AG04450 (cell line): Measurements from ENCODE around the gene DHRS12. TPM values are rescaled to one million over a fixed set of nuclear protein-coding genes. Genes with fewer than 3 reads are reported as not detected.

Source experiments
- CTCF ChIA-PET: fragments of 300-600, 350-600 bp; formaldehyde crosslinking; extraction: SDS; loops from one replicate; lab custom pipeline; 2022; ENCODE audit warnings: antibody characterized with exemption, inconsistent platforms; lab: Charles Lee
- POLR2A ChIA-PET: fragments of 350-600 bp; formaldehyde crosslinking; extraction: SDS; loops from one replicate; lab custom pipeline; 2021; ENCODE audit warnings: antibody characterized with exemption, inconsistent platforms; lab: Yijun Ruan, JAX
- DNase-seq: peaks from one replicate; pipeline ENCODE4 v3.0.0-alpha.2; 2011; ENCODE audit warnings: low read depth, low spot score
- H3K27ac ChIP-seq: one replicate; pipeline ENCODE4 v1.5.1; 2012; ENCODE audit warnings: low read depth, low read length, control low read depth
- H3K27me3 ChIP-seq: one replicate; pipeline ENCODE4 v1.6.0; 2012; ENCODE audit warnings: low read length; ENCODE audit not compliant: control insufficient read depth, insufficient read depth
- H3K4me3 ChIP-seq: 2 replicates; pipeline ENCODE4 v1.5.1; 2011; ENCODE audit warnings: mild to moderate bottlenecking, low read depth, low read length, control low read depth
- H3K9me3 ChIP-seq: 2 replicates; pipeline ENCODE4 v1.5.1; 2012; ENCODE audit warnings: low read length; ENCODE audit not compliant: control insufficient read depth, insufficient read depth
- polyA plus RNA-seq: library from polyadenylated mRNA; depleted of rRNA; stranded (reverse); fragments of >200 nt; gene quantifications from 2 replicates; pipeline ENCODE4 v1.2.3, GENCODE V29; 2011
- TF ChIP-seq, protein P1 (sequence below): IDR thresholded peaks from 2 replicates; pipeline ENCODE4 v1.5.1; 2011; ENCODE audit warnings: low read depth, low read length, control low read depth, inconsistent platforms

DHRS12 gene
- polyA plus RNA-seq, 1 experiment = 3.7 TPM

DNA sequence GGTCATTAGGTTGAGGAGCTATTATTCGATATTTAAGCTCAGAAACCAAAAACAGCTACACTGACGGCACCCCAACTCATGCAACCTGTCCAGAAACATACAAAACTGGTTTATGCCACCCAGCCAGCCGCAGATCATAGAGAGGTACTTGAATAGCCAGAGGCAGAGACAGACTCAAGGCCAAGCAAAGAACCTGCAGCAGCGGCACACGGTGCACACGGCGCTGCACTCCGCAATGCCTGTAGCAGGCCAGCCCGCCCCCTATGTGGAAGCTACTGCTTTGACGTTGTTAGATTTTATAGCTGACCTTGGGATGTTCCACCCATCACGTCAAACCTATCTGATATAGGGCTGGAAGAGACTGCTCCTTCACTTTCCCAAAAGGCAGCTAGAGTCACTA, 11.9 kb upstream of the DHRS12 start:
- ChIA-PET POLR2A (no interaction called here), CTCF (interaction anchor here (0.6 to 4.1 kb wide), 40 partner anchors 8 to 460 kb away, joined by 3 to 61 read pairs (median 4); partner anchors contain the start of gene NEK5)
- H3K27me3 ChIP-seq = peaks cover 55% of the 10 kb centered on the region

DNA sequence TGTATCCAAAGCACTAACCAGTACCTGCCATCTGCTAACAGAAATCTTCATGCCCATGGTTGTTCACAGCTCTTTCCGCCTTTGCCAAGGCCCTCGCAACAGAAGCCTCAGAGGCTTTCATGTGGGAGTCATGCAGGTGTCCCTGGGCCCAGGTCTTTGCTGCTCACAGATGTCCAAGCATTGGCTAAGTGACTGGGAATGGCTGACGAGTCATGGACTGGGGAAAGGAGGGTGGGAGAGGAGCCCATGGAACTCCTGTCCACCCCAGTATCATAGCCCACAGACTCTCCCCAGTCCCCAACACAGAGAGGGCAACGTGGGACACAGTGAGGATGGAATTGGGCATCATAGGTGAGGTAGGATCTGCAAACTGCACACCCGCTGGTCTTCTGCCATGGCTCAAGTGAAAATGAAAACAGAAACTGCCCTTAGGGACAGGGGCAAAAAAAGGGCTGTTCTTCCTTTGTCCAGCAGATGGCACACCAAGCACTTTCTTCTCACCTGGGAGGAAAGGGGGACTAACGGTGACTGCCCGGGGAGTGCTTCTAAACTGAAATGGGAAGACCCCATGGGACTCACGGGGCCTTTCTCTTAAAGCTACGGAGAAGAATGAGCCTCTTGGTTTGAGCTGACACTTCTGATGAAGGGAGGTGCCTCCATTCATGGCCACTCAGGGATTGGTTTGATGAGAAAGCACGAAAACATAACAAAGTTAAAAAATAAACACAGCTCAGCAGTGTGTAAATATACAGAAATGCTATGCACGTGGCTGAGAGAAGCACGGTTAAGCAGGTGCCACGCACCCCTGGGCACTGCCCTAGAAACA, 11.1 kb upstream of the DHRS12 start:
- Histone ChIP-seq H3K27me3 (peaks cover 49% of the 10 kb centered on the region), H3K4me3 (peak overlapping the region; percentile 45), H3K27ac (no peak overlapping the region), H3K9me3 (no peaks in the 10 kb centered on the region)
- DNase-seq = no peak
- TF ChIP-seq, protein P1, sequence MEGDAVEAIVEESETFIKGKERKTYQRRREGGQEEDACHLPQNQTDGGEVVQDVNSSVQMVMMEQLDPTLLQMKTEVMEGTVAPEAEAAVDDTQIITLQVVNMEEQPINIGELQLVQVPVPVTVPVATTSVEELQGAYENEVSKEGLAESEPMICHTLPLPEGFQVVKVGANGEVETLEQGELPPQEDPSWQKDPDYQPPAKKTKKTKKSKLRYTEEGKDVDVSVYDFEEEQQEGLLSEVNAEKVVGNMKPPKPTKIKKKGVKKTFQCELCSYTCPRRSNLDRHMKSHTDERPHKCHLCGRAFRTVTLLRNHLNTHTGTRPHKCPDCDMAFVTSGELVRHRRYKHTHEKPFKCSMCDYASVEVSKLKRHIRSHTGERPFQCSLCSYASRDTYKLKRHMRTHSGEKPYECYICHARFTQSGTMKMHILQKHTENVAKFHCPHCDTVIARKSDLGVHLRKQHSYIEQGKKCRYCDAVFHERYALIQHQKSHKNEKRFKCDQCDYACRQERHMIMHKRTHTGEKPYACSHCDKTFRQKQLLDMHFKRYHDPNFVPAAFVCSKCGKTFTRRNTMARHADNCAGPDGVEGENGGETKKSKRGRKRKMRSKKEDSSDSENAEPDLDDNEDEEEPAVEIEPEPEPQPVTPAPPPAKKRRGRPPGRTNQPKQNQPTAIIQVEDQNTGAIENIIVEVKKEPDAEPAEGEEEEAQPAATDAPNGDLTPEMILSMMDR = peak; percentile 83
- CTCF ChIA-PET = interaction anchor here (0.6 to 4.1 kb wide), 48 partner anchors 9 to 461 kb away, joined by 3 to 61 read pairs (median 3); partner anchors contain the start of gene NEK5
- POLR2A ChIA-PET = no interaction called here

More for the DNA sequence above, 11.9 kb upstream of the DHRS12 start:
- no peak overlapping the region for H3K27ac ChIP-seq
- no peak overlapping the region for H3K4me3 ChIP-seq
- TF ChIP-seq, protein P1 = no peak
- no peak for DNase-seq
- no peaks in the 10 kb centered on the region for H3K9me3 ChIP-seq

DNA sequence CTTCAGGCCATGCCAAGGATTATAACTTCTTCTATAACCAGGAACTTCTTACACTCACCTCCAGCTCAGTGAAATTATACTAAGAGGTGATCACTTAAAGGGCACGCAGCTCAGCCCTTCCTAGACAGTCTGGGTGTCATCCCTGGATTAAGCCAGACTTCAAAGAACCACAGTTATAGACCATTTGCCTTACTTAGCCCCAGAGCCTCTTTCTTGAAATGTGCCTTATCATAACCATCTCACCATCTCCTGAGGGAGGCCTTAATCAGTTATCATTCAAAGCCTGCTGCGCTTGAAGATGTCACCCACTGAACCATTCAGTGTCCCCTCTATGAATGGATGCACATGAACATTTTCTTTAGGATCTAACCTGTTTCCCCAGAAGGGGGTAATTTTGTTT, 10.1 kb upstream of the DHRS12 start:
- TF ChIP-seq, protein P1 = no peak
- DNase-seq = no peak
- H3K27ac ChIP-seq = no peak overlapping the region
- H3K4me3 ChIP-seq = no peak overlapping the region
- peaks cover 39% of the 10 kb centered on the region for H3K27me3 ChIP-seq
- H3K9me3 ChIP-seq = no peaks in the 10 kb centered on the region
- ChIA-PET POLR2A (no interaction called here), CTCF (interaction anchor here (0.6 to 4.1 kb wide), 18 partner anchors 8 to 388 kb away, joined by 3 to 61 read pairs (median 6); no protein-coding TSS in a partner anchor)

DNA sequence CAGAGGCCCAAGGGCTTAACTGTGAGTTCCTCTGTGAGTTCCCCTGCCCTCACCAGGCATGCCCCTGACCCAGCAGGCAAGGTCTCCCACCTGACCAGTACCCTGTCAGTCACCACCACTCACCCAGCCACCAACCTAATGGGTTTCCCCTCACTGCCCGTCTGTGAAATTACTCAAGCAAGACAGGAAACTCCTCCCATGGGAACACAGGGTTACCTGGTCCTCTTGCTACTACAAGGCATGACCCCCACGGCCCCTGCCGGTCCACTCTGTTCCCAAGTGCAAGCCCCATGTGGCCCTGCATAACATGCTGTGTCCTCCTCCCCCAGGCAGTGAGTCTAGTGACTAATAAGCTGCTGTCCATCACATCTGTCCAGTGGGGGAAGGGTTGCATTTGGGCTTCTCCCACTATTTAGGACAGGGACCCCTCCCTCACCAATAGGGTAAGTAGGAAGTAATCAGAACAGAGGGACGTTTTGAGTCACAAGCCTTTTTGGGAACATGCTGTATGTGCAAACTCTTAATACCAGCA, 8.0 kb upstream of the DHRS12 start:
- CTCF ChIA-PET = interaction anchor here (0.6 kb wide), 1 partner anchor 408 kb away, joined by 3 read pairs; no protein-coding TSS in a partner anchor
- TF ChIP-seq, protein P1 = no peak

DNA sequence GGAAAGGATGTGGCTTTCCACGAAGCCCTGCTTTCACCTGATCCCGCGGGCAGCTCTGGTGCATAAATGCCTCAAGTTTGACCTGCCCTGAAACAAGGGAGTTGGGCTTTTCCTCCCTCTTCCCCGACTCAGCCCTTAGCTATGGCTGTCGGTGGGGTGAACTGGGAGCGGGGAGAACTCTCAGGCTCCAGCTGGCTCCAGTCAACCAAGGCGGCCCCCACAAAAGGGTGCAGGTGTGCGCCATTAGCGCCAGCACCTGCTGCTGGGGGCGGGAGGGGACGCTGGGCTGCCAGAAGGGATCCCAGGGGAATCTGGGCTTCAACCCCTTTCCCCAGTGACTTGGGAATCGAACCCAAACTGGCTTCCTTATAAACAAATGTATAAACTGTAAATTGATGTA, 7.1 kb upstream of the DHRS12 start:
- TF ChIP-seq, protein P1 = no peak
- ChIA-PET CTCF (interaction anchor here (1.5 kb wide), 1 partner anchor 377 kb away, joined by 3 read pairs; no protein-coding TSS in a partner anchor), POLR2A (no interaction called here)
- peaks cover 13% of the 10 kb centered on the region for H3K27me3 ChIP-seq
- DNase-seq = no peak
- no peak overlapping the region for H3K4me3 ChIP-seq
- H3K27ac ChIP-seq = no peak overlapping the region
- no peaks in the 10 kb centered on the region for H3K9me3 ChIP-seq

More for the DNA sequence above, 8.0 kb upstream of the DHRS12 start:
- Histone ChIP-seq H3K27ac (no peak overlapping the region), H3K27me3 (peaks cover 22% of the 10 kb centered on the region), H3K4me3 (no peak overlapping the region), H3K9me3 (no peaks in the 10 kb centered on the region)
- DNase-seq = no peak
- POLR2A ChIA-PET = no interaction called here
